Common myeloid progenitor, CD34-positive (primary cell): ENCODE results near the gene CDS1.

Experiments
- CTCF ChIA-PET: fragments of 350-600 bp; sonication (Branson Sonifier 250); formaldehyde crosslinking; loops from one replicate; lab custom pipeline; 2021; ENCODE audit warnings: antibody characterized with exemption; lab: Charles Lee
- POLR2A ChIA-PET: fragments of 350-600 bp; sonication (Branson Sonifier 250); formaldehyde crosslinking; loops from one replicate; lab custom pipeline; 2021; ENCODE audit warnings: antibody characterized with exemption; lab: Charles Lee
- DNase-seq, 3 donors: peaks; one replicate each; pipeline versions ENCODE4 v3.0.0 to v3.0.0-alpha.2; 2013
- H3K27ac ChIP-seq, 2 experiments: 1 replicate in 1 of 2; 2 replicates in 1 of 2; pipeline ENCODE4 v1.7.0; 2013; ENCODE audit warnings: inconsistent platforms in 2 of 2, low read length in 2 of 2, mild to moderate bottlenecking in 2 of 2, low read depth in 1 of 2, moderate library complexity in 1 of 2; ENCODE audit not compliant: severe bottlenecking in 2 of 2, insufficient read depth in 1 of 2, poor library complexity in 1 of 2
- H3K27me3 ChIP-seq, 5 experiments: replicated peaks in 2 of 5; 1 replicate in 3 of 5; 2 replicates in 2 of 5; pipeline versions ENCODE4 v1.6.1 to v1.7.0; 2013; ENCODE audit warnings: low read length in 4 of 5, mild to moderate bottlenecking in 2 of 5, moderate library complexity in 2 of 5, inconsistent platforms in 1 of 5; ENCODE audit not compliant: insufficient read depth in 5 of 5, control insufficient read depth in 4 of 5
- H3K36me3 ChIP-seq, 4 experiments: 1 replicate in 2 of 4; 2 replicates in 2 of 4; pipeline versions ENCODE4 v1.6.1 to v1.7.0; 2013; ENCODE audit warnings: low read length in 3 of 4, control low read depth in 1 of 4, mild to moderate bottlenecking in 1 of 4; ENCODE audit not compliant: control insufficient read depth in 4 of 4, insufficient read depth in 4 of 4
- H3K4me1 ChIP-seq, 4 experiments: 1 replicate in 3 of 4; 2 replicates in 1 of 4; pipeline versions ENCODE4 v1.6.1 to v1.7.1; 2013; ENCODE audit warnings: low read length in 3 of 4, mild to moderate bottlenecking in 3 of 4, control low read depth in 1 of 4, inconsistent platforms in 1 of 4, moderate library complexity in 1 of 4; ENCODE audit not compliant: control insufficient read depth in 4 of 4, insufficient read depth in 4 of 4; ENCODE audit errors: control extremely low read depth in 1 of 4
- H3K4me3 ChIP-seq, 7 experiments: 1 replicate in 4 of 7; 2 replicates in 3 of 7; pipeline versions ENCODE4 v1.5.1 to v1.7.0; 2013; ENCODE audit warnings: mild to moderate bottlenecking in 7 of 7, low read length in 6 of 7, moderate library complexity in 6 of 7, inconsistent platforms in 2 of 7, low read depth in 2 of 7, control low read depth in 1 of 7; ENCODE audit not compliant: insufficient read depth in 4 of 7, control insufficient read depth in 1 of 7; ENCODE audit errors: extremely low read depth in 1 of 7
- H3K9me3 ChIP-seq, 5 experiments: 1 replicate in 4 of 5; 2 replicates in 1 of 5; pipeline versions ENCODE4 v1.6.1 to v1.7.1; 2013; ENCODE audit warnings: low read length in 4 of 5, mild to moderate bottlenecking in 2 of 5, inconsistent platforms in 1 of 5, low read depth in 1 of 5, moderate library complexity in 1 of 5; ENCODE audit not compliant: control insufficient read depth in 4 of 5, insufficient read depth in 2 of 5; ENCODE audit errors: control extremely low read depth in 1 of 5
- WGBS: methylation state at CpG from one replicate; pipeline ENCODE4 v1.1.5; 2013; ENCODE audit not compliant: insufficient coverage; 5-methylcytosine and 5-hydroxymethylcytosine counted together

The CDS1 gene

GRCh38 chr4:84606645-84607044 lies 23.7 kb downstream of the CDS1 start:
- no CpG with 5 or more reads among the region's 1 CpG for WGBS
- ChIA-PET CTCF (no interaction called here), POLR2A (no interaction called here)

GRCh38 chr4:84611531-84611930 lies 28.6 kb downstream of the CDS1 start:
- Histone ChIP-seq H3K27ac (no peak overlapping the region), H3K4me3 (no peak overlapping the region), H3K36me3 (no peaks in the 10 kb centered on the region), H3K9me3 (no peaks in the 10 kb centered on the region), H3K27me3 (no peaks in the 10 kb centered on the region), H3K4me1 (no peaks in the 10 kb centered on the region)
- ChIA-PET POLR2A (no interaction called here), CTCF (no interaction called here)
- DNase-seq: no peak
- WGBS: 91% methylated on average over 3 of the region's 3 CpGs

More at GRCh38 chr4:84606645-84607044, 23.7 kb downstream of the CDS1 start:
- Histone ChIP-seq H3K4me3 (no peak overlapping the region), H3K27me3 (peaks cover 0 to 2% (median 0%) of the 10 kb centered on the region in 5 experiments), H3K36me3 (no peaks in the 10 kb centered on the region), H3K27ac (no peak overlapping the region), H3K4me1 (no peaks in the 10 kb centered on the region), H3K9me3 (no peaks in the 10 kb centered on the region)
- no peak for DNase-seq

DNA sequence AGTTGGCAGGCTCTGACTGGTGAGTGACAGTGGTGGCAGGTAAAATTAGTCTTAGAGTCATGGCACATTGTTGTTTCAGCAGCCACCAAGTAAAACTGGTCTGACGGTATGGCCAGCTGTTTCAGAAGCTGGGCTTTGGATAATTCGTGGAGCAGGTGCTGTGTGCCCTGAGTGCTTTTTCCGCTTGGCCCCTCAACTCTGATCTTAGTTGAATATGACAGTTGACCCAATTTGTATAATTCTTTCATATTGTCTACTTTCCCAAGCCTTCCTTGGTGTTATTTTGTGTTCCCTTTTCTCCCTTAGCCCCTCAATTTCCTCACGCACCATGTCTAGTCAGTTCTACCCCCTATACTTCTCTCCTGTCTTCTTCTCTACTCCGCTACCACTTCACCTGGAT lies 32.0 kb downstream of the CDS1 start:
- Histone ChIP-seq H3K36me3 (no peaks in the 10 kb centered on the region), H3K4me3 (no peak overlapping the region), H3K27me3 (no peaks in the 10 kb centered on the region), H3K27ac (no peak overlapping the region), H3K4me1 (no peaks in the 10 kb centered on the region), H3K9me3 (no peaks in the 10 kb centered on the region)
- DNase-seq: no peak
- CTCF ChIA-PET: no interaction called here
- POLR2A ChIA-PET: no interaction called here
- WGBS: 100% methylated on average over 5 of the region's 5 CpGs

- Histone ChIP-seq H3K36me3 (no peaks in the 10 kb centered on the region), H3K27me3 (no peaks in the 10 kb centered on the region), H3K4me1 (no peaks in the 10 kb centered on the region), H3K4me3 (no peak overlapping the region), H3K9me3 (no peaks in the 10 kb centered on the region), H3K27ac (no peak overlapping the region)
- ChIA-PET CTCF (no interaction called here), POLR2A (no interaction called here)
- WGBS: 96% methylated on average over 3 of the region's 5 CpGs
- no peak for DNase-seq
Measured at GRCh38 chr4:84615355-84615754, 32.4 kb downstream of the CDS1 start.

DNA sequence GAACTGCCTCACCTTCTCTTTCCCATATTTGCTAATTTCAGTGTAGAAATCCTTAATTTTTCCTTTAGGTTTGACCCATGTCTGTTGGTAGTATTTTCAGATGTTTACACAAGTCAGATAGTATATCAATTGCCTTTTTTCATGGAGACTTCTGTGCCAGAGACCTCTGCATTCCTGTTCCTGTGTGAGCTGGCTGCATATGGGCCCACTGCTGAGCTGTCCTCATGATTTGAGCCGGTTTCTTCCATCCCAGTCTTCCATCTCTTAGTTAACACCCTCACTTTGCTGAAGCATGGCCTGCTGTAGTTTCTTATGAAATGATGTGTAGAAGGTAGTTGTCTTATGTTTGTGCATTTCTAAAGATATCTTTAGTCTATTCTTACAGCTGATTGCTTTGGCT lies 40.0 kb downstream of the CDS1 start:
- ChIA-PET CTCF (no interaction called here), POLR2A (no interaction called here)
- no peaks in the 10 kb centered on the region for H3K27me3 ChIP-seq
- H3K9me3 ChIP-seq: no peaks in the 10 kb centered on the region
- H3K4me3 ChIP-seq: no peak overlapping the region
- no peak overlapping the region for H3K27ac ChIP-seq
- no peak for DNase-seq
- no CpG with 5 or more reads among the region's 1 CpG for WGBS
- no peaks in the 10 kb centered on the region for H3K36me3 ChIP-seq
- H3K4me1 ChIP-seq: no peaks in the 10 kb centered on the region

- no peaks in the 10 kb centered on the region for H3K9me3 ChIP-seq
- WGBS: 100% methylated on average over 10 of the region's 11 CpGs
- no peak for DNase-seq
- no peaks in the 10 kb centered on the region for H3K4me1 ChIP-seq
- no peak overlapping the region for H3K27ac ChIP-seq
- H3K4me3 ChIP-seq: no peak overlapping the region
- H3K36me3 ChIP-seq: no peaks in the 10 kb centered on the region
- CTCF ChIA-PET: no interaction called here
- POLR2A ChIA-PET: no interaction called here
- H3K27me3 ChIP-seq: no peaks in the 10 kb centered on the region
Measured at GRCh38 chr4:84623661-84624060, 40.7 kb downstream of the CDS1 start.

GRCh38 chr4:84626673-84627072 lies 43.7 kb downstream of the CDS1 start:
- ChIA-PET POLR2A (no interaction called here), CTCF (interaction anchor here (1.0 kb wide), 1 partner anchor 48 kb away, joined by 3 read pairs; no protein-coding TSS in a partner anchor)
- Histone ChIP-seq H3K9me3 (no peaks in the 10 kb centered on the region), H3K27me3 (no peaks in the 10 kb centered on the region), H3K27ac (no peak overlapping the region), H3K4me1 (no peaks in the 10 kb centered on the region), H3K36me3 (no peaks in the 10 kb centered on the region), H3K4me3 (no peak overlapping the region)
- DNase-seq: no peak
- WGBS: 91% methylated on average over 4 of the region's 5 CpGs
